NCI-H345 treated with DMSO at 0.1 percent for 48 hours (cell line): ENCODE measurements around the gene NPR1.
"Not testable (repeated sequence)": the region's sequence is repeated elsewhere in the genome, so short reads cannot be mapped to it uniquely, and the experiment has no call there.

Experiments
- DNase-seq: peaks from one replicate; lab custom pipeline; 2025; ENCODE audit not compliant: unreplicated experiment; lab: John Stamatoyannopoulos, UW

Gene NPR1

GRCh38 chr1:153649137-153649862 is 29.2 kb upstream of the NPR1 start:
- DNase-seq, result no peak

GRCh38 chr1:153649863-153650235 is 28.6 kb upstream of the NPR1 start:
- no peak for DNase-seq

- no peak for DNase-seq
Observed at GRCh38 chr1:153651771-153652170, 26.7 kb upstream of the NPR1 start.

GRCh38 chr1:153652805-153653500 is 25.5 kb upstream of the NPR1 start:
- DNase-seq, result no peak

GRCh38 chr1:153655333-153655732 is 23.2 kb upstream of the NPR1 start:
- DNase-seq, result no peak

- peak; percentile 97 for DNase-seq
Observed at GRCh38 chr1:153658400-153659174, 19.9 kb upstream of the NPR1 start, which contains the start of gene SNAPIN. TSS of gene SNAPIN (plus strand) at chr1:153658703. CDS start at chr1:153658744, 41 bp downstream.

GRCh38 chr1:153659175-153659534 is 19.3 kb upstream of the NPR1 start:
- no peak for DNase-seq

- DNase-seq, result no peak
Observed at GRCh38 chr1:153659656-153660055, 18.8 kb upstream of the NPR1 start.

- DNase-seq, result no peak
Observed at GRCh38 chr1:153661111-153661708, 17.3 kb upstream of the NPR1 start.

- no peak for DNase-seq
Observed at GRCh38 chr1:153662269-153662668, 16.2 kb upstream of the NPR1 start.

- DNase-seq, result no peak
Observed at GRCh38 chr1:153663211-153663610, 15.3 kb upstream of the NPR1 start.

GRCh38 chr1:153667439-153667838 is 11.0 kb upstream of the NPR1 start:
- no peak for DNase-seq

GRCh38 chr1:153668672-153669071 is 9.8 kb upstream of the NPR1 start:
- not testable (repeated sequence) for DNase-seq

- no peak for DNase-seq
Observed at GRCh38 chr1:153669606-153670005, 8.9 kb upstream of the NPR1 start.

GRCh38 chr1:153670257-153670858 is 8.1 kb upstream of the NPR1 start:
- no peak for DNase-seq

GRCh38 chr1:153670859-153671627 is 7.4 kb upstream of the NPR1 start, which contains the start of gene ILF2:
TSS of gene ILF2 (minus strand) at chr1:153670993. CDS start at chr1:153670922, 71 bp downstream.
- peak; percentile 100 for DNase-seq

GRCh38 chr1:153671628-153672353 is 6.7 kb upstream of the NPR1 start:
- DNase-seq, result peak; percentile 87

- no peak for DNase-seq
Observed at GRCh38 chr1:153673511-153673910, 5.0 kb upstream of the NPR1 start.

GRCh38 chr1:153677718-153678518 is 570 bp upstream of the NPR1 start:
- peak; percentile 83 for DNase-seq
